ENCODE results near the gene TULP4.

- no peak for TF ChIP-seq SUZ12 (IDR thresholded peaks at IDR 0.05; ENCODE audit: extremely low read depth, insufficient read depth, insufficient read length)
- TF ChIP-seq YY1 (IDR thresholded peaks at IDR 0.05; ENCODE audit: insufficient read depth, insufficient read length): no peak
Measured at GRCh38 chr6:158421381-158421780, 109.1 kb downstream of the TULP4 start.

Measured in NT2/D1 (cell line).